ENCODE measurements around the gene FAM241B.

Gene FAM241B

DNA sequence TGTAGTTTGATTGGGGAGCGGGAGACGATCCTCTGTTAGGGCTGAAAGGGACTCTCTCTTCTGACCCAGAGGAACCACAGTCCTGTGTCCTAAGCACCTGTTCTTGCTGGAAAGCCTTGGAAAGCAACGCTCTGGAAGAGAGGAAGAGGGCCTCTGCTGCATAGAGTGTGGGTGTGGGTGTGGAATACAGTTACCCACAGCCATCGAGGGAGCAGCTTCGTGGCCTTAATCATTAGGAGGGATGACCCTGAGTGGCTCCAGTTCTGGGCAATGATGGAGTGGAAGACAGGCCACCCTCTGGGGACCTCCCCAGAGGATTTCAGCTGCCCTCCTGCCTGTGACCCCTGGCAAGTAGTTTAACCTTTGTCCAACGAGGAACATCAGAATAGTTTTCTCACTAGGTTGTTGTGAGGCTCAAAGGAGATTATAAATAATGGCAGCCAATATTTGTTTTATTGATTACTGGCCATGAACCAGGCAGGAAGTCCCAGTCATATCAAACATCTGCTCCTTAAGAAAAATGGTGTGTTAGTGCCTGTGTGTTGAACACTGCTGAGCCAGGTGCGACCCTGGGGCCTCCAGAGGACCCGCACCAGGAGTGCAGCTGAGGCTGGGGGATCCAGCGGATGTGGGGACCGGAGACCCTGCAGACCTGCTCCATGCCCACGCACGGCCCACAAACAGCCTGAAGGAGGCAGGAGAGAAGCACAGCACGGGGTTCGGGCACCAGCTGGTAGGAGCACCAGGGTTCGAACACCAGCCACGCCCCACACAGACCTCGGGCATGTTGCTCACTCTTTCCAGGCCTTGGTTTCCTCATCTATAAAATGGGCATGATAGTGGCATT lies 35.6 kb downstream of the FAM241B start:
- no peak for DNase-seq

DNA sequence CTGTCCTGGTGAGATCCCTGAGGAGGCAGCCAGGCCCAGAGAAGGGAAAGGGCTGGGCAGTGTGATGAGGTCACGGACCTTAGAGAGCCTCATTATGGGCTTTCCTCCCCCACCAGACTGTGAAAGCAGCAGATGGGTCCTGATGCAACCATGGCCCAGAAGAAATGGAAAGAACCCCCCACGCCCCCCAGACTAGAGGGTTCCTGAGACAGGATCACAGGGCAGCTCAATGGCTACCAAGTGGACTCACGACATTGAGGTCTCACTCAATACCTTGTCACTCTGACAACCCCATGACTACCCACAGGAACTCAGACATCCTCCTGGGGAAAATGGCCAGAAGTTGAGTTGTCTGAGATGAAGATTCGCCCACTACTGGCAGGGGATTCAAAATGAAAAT lies 36.7 kb downstream of the FAM241B start:
- peak in 1 of 51 donors; percentile 31 for DNase-seq

GRCh38 chr10:69668721-69669120 lies 38.7 kb downstream of the FAM241B start:
- DNase-seq = no peak

- no peak for DNase-seq
These were observed 39.4 kb downstream of the FAM241B start for GRCh38 chr10:69669409-69669808.

- DNase-seq = no peak
These were observed 43.5 kb downstream of the FAM241B start for GRCh38 chr10:69673521-69673920.

DNA sequence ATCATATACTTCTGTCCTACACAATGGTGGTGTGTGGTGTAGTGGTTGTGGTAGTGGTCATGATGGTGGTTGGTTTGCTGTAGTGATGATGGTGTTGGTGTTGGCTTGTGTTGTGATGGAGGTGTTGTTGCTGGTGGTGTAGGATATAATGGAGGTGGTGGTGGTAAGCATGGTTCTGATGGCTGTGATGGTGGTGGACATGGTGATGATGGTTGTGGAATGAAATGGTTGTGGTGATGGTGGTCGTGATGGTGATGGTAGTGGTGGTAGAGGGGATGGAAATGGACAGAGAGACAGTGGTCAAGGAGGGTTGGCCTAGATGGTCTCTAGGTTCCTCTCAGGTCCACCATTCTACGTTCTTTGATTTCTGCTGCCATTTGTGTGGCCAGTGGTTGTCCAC lies 44.7 kb downstream of the FAM241B start:
- no peak for DNase-seq

GRCh38 chr10:69676301-69676700 lies 46.3 kb downstream of the FAM241B start:
- no peak for DNase-seq

DNA sequence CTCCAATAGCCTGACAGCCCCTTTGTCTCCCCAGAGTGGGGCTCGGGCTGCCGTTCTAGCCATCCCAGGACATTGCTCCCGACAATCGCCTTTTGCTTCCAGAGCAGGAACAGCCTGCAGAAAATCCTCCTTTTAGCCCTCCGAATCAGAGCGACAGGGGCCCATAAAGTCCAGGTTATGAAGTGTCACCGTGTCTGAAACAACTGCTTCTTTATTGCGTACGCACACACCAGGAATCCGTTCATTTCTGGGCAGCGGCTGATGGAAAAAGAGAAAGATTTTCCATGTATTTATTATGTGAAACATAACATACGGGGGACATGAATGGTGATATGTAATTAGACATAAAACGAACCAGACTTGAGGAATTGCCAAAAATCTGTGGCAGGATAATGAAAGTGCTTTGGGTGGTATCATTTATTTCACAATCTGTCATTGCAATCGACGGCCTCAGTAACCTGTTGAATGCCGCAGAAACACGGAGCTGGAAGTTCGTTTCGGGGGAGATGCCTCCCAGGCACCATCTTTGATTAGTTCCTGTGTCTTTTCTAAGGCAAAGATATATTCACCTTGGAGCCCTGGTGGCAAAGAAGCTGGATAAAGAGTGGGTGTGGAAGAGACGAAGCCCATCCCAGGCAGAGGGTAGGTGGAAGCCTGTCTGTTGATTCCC lies 48.1 kb downstream of the FAM241B start:
- no peak for DNase-seq

DNA sequence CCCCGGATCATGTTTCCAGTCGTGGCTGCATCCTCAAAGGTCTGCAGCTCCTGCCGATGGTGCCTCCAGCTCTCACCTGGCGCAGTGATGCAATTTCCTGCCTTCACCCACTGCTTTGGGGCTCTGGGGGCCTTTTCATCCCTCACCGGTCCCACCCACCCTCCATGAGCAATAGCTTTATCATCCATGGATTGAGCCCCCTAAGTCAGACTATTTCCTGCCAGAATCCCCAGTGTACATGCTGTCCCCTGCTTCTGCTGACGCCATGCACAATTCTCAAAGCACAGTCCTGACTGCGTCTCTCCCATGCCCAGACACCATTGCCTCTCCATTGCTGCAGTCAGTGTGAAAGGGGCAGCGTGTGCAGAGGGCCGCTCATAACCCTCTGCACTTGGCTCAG lies 49.7 kb downstream of the FAM241B start:
- no peak for DNase-seq

DNA sequence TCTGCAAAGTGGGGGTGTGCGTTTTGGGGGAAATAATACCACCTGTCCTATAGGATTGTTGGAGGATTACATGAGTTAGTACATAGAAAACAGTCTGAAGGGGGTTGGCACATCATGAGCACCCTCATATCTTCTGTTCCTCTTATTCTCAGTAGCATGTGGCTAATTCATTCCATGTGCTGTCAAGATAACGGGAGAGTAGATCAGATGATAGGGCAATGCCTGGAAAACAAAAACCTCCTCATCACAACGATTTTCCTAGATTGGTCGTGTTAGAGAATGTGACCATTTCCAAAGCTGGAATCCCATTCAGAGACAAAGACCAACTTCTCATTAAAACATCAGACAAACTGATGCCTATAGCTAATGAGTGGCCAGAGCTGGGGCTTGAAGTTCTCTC lies 50.6 kb downstream of the FAM241B start:
- no peak for DNase-seq

DNA sequence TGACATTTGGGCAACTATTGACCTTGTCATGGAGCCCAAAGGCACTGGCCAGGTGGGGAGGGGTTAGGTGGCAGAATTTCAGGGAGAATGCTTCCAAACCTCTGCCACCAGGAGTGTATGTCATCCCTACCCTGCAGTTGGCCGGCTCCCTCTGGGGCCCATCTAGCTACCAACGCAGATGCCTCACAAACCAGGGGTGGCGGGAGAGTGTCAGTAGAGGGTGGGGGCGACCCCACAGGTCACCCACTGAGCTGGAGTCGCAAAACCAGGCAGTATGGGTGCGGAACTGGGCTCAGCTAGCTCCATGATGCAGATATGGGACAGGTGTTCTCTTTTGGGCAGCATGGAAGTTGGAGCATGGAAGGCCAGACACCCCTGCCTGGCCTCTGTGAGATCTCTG lies 51.4 kb downstream of the FAM241B start:
- DNase-seq = no peak

- DNase-seq = no peak
These were observed 53.0 kb downstream of the FAM241B start for GRCh38 chr10:69682955-69683474.

All from hypothalamus (tissue), 51 donors.